Kidney (tissue), 14 donors: ENCODE measurements around the gene ATRAID. TPM values are rescaled to one million over a fixed set of nuclear protein-coding genes. Genes with fewer than 3 reads are reported as not detected.

Experiments
- DNase-seq, 5 donors: peaks; one replicate each; pipeline ENCODE4 v3.0.0-alpha.2; 2013 to 2020
- FAIRE-seq: peaks from 2 replicates; lab custom pipeline; 2012; peaks lifted over from hg19 to GRCh38; lab: Jason Lieb, UNC
- H3K27ac ChIP-seq, 2 donors: one replicate each; pipeline ENCODE4 v1.7.0; 2013; ENCODE audit warnings: low read depth in 2 of 2, low read length in 2 of 2, inconsistent platforms in 1 of 2
- H3K27me3 ChIP-seq: one replicate; pipeline ENCODE4 v1.7.1; 2013; ENCODE audit warnings: low read length, inconsistent platforms; ENCODE audit not compliant: control insufficient read depth, insufficient read depth
- H3K36me3 ChIP-seq, 3 donors: one replicate each; pipeline versions ENCODE4 v1.7.0 to v1.7.1; 2013; ENCODE audit warnings: low read length in 3 of 3, control low read depth in 1 of 3, inconsistent platforms in 1 of 3; ENCODE audit not compliant: insufficient read depth in 3 of 3, control insufficient read depth in 2 of 3
- H3K4me1 ChIP-seq, 3 donors: one replicate each; pipeline versions ENCODE4 v1.7.0 to v1.7.1; 2013; ENCODE audit warnings: low read length in 3 of 3, inconsistent platforms in 1 of 3, low read depth in 1 of 3; ENCODE audit not compliant: control insufficient read depth in 2 of 3, insufficient read depth in 2 of 3
- H3K4me3 ChIP-seq, 3 donors: one replicate each; pipeline versions ENCODE4 v1.7.0 to v1.8.1; 2013; ENCODE audit warnings: low read length in 3 of 3, control low read depth in 1 of 3, inconsistent platforms in 1 of 3
- H3K9ac ChIP-seq, 3 donors: one replicate each; pipeline versions ENCODE4 v1.7.0 to v1.7.1; 2013; ENCODE audit warnings: low read length in 3 of 3, control low read depth in 1 of 3, inconsistent platforms in 1 of 3
- H3K9me3 ChIP-seq, 3 donors: one replicate each; pipeline versions ENCODE4 v1.7.0 to v1.7.1; 2013; ENCODE audit warnings: low read length in 3 of 3, control low read depth in 1 of 3, inconsistent platforms in 1 of 3; ENCODE audit not compliant: control insufficient read depth in 2 of 3, insufficient read depth in 1 of 3
- CTCF ChIP-seq: IDR thresholded peaks from 3 replicates; pipeline ENCODE4 v1.5.1; 2012; ENCODE audit warnings: mild to moderate bottlenecking, moderate library complexity, borderline replicate concordance; ENCODE audit not compliant: insufficient read depth; ENCODE audit errors: extremely low read depth
- intact Hi-C: fragments of 100-400 bp; cut with DNase I; formaldehyde crosslinking; loops from one replicate; pipeline ENCODE4 v1.11.1; 2022
- polyA plus RNA-seq: library from polyadenylated mRNA; stranded (reverse); fragments of 350-450 nt; fragmentation: Illumina TruSeq; extraction: RNeasy Lipid Tissue Mini Kit (QIAGEN cat#74804); gene quantifications from one replicate; pipeline ENCODE4 v1.2.3, GENCODE V29; 2014; ENCODE audit warnings: low read depth, low replicate concordance; ENCODE audit not compliant: insufficient read depth
- total RNA-seq: library from RNA; stranded (reverse); fragmentation: NEBNext Ultra II Directional; extraction: Animal tissue kit (Norgen Biotek cat#: 25700); gene quantifications from one replicate; pipeline ENCODE4 v1.2.1, GENCODE V29; 2021
- donor health status: control.
- donor health status: control.
- donor health status: control.
- donor health status: control.
- donor health status: control.
- donor health status: DM: yes; HTN: yes; CAD: no.
- donor health status: Normal renal cell carcinoma (clear cell type).

ATRAID gene
- total and polyA plus RNA-seq, 2 donors from 2014 or later, result 119 to 279 TPM

DNA sequence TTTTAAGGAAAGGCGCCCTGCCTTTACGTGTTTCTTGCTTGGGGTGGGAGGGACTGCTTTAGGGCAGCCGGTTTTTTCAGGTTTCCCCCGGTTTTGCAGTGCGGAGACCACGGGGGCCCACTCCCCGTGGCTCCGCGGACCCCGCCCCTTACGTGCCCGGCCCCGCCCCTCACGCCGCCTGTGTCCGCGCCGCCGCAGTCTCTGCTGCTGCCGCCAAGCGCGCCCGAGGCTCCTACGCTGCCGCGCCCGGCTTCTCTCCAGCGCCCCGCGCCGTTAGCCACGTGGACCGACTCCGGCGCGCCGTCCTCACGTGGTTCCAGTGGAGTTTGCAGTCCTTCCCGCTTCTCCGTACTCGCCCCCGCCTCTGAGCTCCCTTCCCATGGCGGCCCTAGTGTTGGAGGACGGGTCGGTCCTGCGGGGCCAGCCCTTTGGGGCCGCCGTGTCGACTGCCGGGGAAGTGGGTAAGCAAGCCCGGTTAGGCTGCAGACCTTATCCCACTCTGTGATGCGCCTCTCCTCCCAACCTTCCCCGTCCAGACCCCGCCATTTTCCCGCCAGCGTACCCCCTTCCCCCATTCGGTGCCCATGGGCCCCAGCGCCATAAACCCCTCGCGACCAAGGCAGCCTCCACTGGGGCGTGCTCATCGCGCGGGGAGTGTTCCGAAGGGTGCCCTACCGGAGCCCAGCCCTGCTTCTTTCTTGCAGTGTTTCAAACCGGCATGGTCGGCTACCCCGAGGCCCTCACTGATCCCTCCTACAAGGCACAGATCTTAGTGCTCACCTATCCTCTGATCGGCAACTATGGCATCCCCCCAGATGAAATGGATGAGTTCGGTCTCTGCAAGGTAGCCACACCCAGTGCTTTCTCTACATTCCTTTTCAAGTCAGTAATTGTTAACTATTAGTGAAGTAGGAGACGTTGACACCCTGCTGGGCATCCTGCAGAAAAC is 5.6 kb downstream of the ATRAID start, which contains the start of gene CAD:
Gene CAD, plus strand, starts transcription at position 197 of the 949 bp plus-strand sequence. Its CDS starts 183 bp downstream, at position 380.
- peak within 1 kb of the TSS in 1 of 2 donors; percentile 50 for H3K27ac ChIP-seq
- peak within 1 kb of the TSS; percentile 62 to 79 (median 66) for H3K4me3 ChIP-seq
- peaks cover 4 to 17% (median 4%) of the 10 kb centered on the region in 3 donors for H3K36me3 ChIP-seq
- FAIRE-seq (no peak), DNase-seq (peak; percentile 86 to 95 (median 92))
- no peak for TF ChIP-seq CTCF
- H3K4me1 ChIP-seq, result peaks cover 5 to 7% (median 5%) of the 10 kb centered on the region in 3 donors
- intact Hi-C loops, result no loop called here
- H3K9ac ChIP-seq, result peak within 1 kb of the TSS in 2 of 3 donors; percentile 52 to 65
- H3K9me3 ChIP-seq, result no peaks in the 10 kb centered on the region
- no peaks in the 10 kb centered on the region for H3K27me3 ChIP-seq

DNA sequence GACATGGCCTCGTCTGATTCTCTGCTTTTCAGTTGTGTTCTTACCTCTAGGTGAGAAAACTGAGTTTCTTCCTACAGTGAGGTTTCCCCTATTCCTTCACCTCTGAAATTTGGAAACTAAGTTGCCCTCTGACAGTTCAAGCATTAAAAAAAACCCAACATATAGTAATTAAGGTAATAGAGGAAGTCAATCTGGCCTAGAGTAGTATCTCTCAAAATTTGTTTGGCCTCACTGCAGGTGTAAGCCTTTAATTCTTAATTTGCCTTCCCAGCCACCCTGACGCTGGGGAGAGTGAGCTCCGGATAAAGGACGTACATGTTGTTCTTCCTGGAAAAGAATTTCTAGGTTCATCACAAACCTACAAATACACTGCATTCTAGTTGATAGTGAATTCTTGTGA is 6.8 kb downstream of the ATRAID start:
- no peak for DNase-seq
- peaks cover 0 to 7% (median 0%) of the 10 kb centered on the region in 3 donors for H3K4me1 ChIP-seq
- FAIRE-seq, result no peak
- H3K36me3 ChIP-seq, result peaks cover 4 to 19% (median 7%) of the 10 kb centered on the region in 3 donors
- intact Hi-C loops, result no loop called here
- H3K4me3 ChIP-seq, result no peak overlapping the region
- no peaks in the 10 kb centered on the region for H3K9me3 ChIP-seq
- no peaks in the 10 kb centered on the region for H3K27me3 ChIP-seq
- no peak for TF ChIP-seq CTCF
- no peak overlapping the region for H3K27ac ChIP-seq
- no peak overlapping the region for H3K9ac ChIP-seq

- intact Hi-C loops, result no loop called here
- no peaks in the 10 kb centered on the region for H3K27me3 ChIP-seq
- no peak for TF ChIP-seq CTCF
- no peak overlapping the region for H3K4me3 ChIP-seq
- H3K9me3 ChIP-seq, result no peaks in the 10 kb centered on the region
- DNase-seq (no peak), FAIRE-seq (no peak)
- H3K9ac ChIP-seq, result no peak overlapping the region
- H3K27ac ChIP-seq, result no peak overlapping the region
- H3K36me3 ChIP-seq, result peaks cover 4 to 24% (median 8%) of the 10 kb centered on the region in 3 donors
- H3K4me1 ChIP-seq, result peaks cover 0 to 7% (median 0%) of the 10 kb centered on the region in 3 donors
Observed at GRCh38 chr2:27219091-27219490, 7.2 kb downstream of the ATRAID start.
